GM12892 (cell line): ENCODE results near the gene RALGDS.

Experiments used
- DNase-seq: peaks from one replicate; pipeline ENCODE4 v3.0.0; 2011; ENCODE audit not compliant: insufficient read length
- FAIRE-seq: peaks from 2 replicates; lab custom pipeline; 2011; peaks lifted over from hg19 to GRCh38; lab: Jason Lieb, UNC
- POLR2A ChIP-seq: IDR thresholded peaks from 2 replicates; pipeline ENCODE4 v1.6.1; 2011; ENCODE audit warnings: low read depth, low read length, control low read depth
- POLR2AphosphoS5 ChIP-seq: IDR thresholded peaks from 2 replicates; pipeline ENCODE4 v1.6.1; 2011; ENCODE audit warnings: low read depth, low read length, control low read depth
- TAF1 ChIP-seq: IDR thresholded peaks from 2 replicates; pipeline ENCODE4 v1.6.1; 2011; ENCODE audit warnings: low read depth, mild to moderate bottlenecking, control low read depth, low read length, borderline replicate concordance

RALGDS gene

DNA sequence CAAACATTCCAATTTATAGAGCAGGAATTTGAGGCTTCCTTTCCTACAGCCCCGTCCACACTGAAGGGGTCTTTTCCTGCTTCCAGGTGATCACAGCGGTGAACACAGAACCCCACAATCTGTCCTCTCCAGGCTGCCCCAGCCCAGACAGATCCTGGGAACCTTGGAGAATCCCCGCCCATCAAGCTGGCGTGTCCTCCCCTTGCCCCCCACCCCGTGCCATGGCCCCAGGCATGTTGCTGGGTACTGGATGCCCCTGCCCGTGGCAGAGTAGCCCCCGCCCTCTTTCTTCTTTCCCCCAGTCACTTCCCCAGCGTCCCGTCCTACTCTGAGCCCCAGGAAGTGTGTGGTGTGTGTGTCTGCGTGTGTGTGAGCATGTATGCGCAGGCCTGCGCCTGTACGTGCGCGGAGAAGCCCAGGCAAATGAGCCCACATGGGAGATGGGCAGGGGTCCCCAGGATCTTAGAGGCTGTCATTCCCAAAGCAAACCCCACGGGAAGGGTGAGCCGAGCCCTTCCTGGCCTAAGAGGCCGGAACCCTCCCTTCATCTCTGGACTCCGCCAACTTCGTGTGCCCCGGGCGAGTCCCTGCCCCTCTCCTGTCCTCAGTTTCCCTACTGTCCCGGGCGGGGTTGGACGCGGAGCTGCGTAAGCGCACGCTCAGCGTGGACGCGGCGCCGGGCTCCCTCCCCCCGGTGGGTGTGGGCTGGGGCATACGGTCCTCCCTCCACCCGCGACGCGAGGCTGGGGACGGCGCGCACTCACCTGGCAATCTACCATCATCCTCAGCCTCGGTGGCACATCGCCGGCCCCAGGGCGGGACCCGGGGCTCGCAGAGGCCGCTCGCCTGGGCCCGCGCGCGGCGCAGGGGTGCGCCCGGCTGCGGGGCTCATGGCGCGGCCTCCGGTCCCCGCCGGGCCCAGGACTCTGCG, 27.4 kb upstream of the RALGDS start:
- FAIRE-seq (peak; percentile 88), DNase-seq (peak; percentile 57)
- 0 out of 2 replicates have a peak, but pooled peaks have one; percentile 12 for TF ChIP-seq TAF1
- TF ChIP-seq POLR2AphosphoS5 = no peak

- DNase-seq (peak; percentile 69), FAIRE-seq (peak; percentile 91)
- TF ChIP-seq TAF1 (no peak), POLR2A (no peak), POLR2AphosphoS5 (no peak)
These were observed 26.6 kb upstream of the RALGDS start for GRCh38 chr9:133147412-133148198.

GRCh38 chr9:133146746-133147411, 25.8 kb upstream of the RALGDS start:
- no peak for DNase-seq
- FAIRE-seq = no peak

GRCh38 chr9:133144904-133145851, 24.1 kb upstream of the RALGDS start:
- DNase-seq (no peak), FAIRE-seq (no peak)
- no peak for TF ChIP-seq POLR2AphosphoS5
- TF ChIP-seq TAF1 = no peak
- TF ChIP-seq POLR2A = no peak

More at GRCh38 chr9:133146746-133147411, 25.8 kb upstream of the RALGDS start:
- no peak for TF ChIP-seq POLR2AphosphoS5
- TF ChIP-seq TAF1 = no peak
- no peak for TF ChIP-seq POLR2A

GRCh38 chr9:133144142-133144903, 23.3 kb upstream of the RALGDS start:
- TF ChIP-seq POLR2A (no peak; the same call in 1 of the 2 replicates), TAF1 (no peak), POLR2AphosphoS5 (no peak; the same call in 1 of the 2 replicates)
- FAIRE-seq = peak; percentile 100
- DNase-seq = peak; percentile 94

GRCh38 chr9:133143639-133144141, 22.6 kb upstream of the RALGDS start:
- FAIRE-seq (no peak), DNase-seq (no peak)
- no peak for TF ChIP-seq POLR2A
- no peak for TF ChIP-seq TAF1
- no peak for TF ChIP-seq POLR2AphosphoS5

- FAIRE-seq = peak; percentile 92
- peak; percentile 81 for DNase-seq
- no peak for TF ChIP-seq POLR2A
- no peak for TF ChIP-seq TAF1
- TF ChIP-seq POLR2AphosphoS5 = 0 out of 2 replicates have a peak, but pooled peaks have one; percentile 18
These were observed 21.9 kb upstream of the RALGDS start for GRCh38 chr9:133142684-133143622.

- peak; percentile 85 for FAIRE-seq
- TF ChIP-seq POLR2A = no peak
- TF ChIP-seq POLR2AphosphoS5 = peak; percentile 53; the same call in 1 of the 2 replicates
- no peak for TF ChIP-seq TAF1
- peak; percentile 67 for DNase-seq
These were observed 21.0 kb upstream of the RALGDS start for GRCh38 chr9:133141833-133142595.

- TF ChIP-seq POLR2AphosphoS5 = no peak
- no peak for TF ChIP-seq TAF1
- TF ChIP-seq POLR2A = no peak
- no peak for FAIRE-seq
- DNase-seq = no peak
These were observed 19.6 kb upstream of the RALGDS start for GRCh38 chr9:133140606-133141005.
